ENCODE results near the gene AQP10. TPM values are rescaled to one million over a fixed set of nuclear protein-coding genes. Genes with fewer than 3 reads are reported as not detected.

The AQP10 gene
- total and polyA plus RNA-seq, 7 experiments from 2014 or later = 0.59 TPM; not detected in 6

- no peaks in the 10 kb centered on the region for H3K27me3 Mint-ChIP-seq
- ChIA-PET CTCF (interaction anchor here (0.6 to 4.9 kb wide), 11 partner anchors 9 to 128 kb away, joined by 3 to 28 read pairs (median 8); partner anchors contain the start of gene ATP8B2), POLR2A (interaction anchor here (0.7 to 14.7 kb wide), 8 partner anchors 9 to 679 kb away, joined by 3 to 160 read pairs (median 7); partner anchors contain the start of gene ATP8B2)
- peaks cover 0 to 27% (median 9%) of the 10 kb centered on the region in 5 donors for H3K36me3 Mint-ChIP-seq
- peaks cover 35 to 73% (median 52%) of the 10 kb centered on the region in 7 donors for H3K4me1 Mint-ChIP-seq
- peak overlapping the region in 9 of 10 donors; percentile 23 to 98 (median 51) for H3K4me3 Mint-ChIP-seq
- ATAC-seq (no peak), DNase-seq (no peak)
- peaks cover 0 to 1% (median 0%) of the 10 kb centered on the region in 11 donors for H3K9me3 Mint-ChIP-seq
- H3K27ac ChIP-seq (ENCODE audit: low read depth, low read length) = peak overlapping the region; percentile 74
- H3K4me3 ChIP-seq (ENCODE audit: low read length) = no peak overlapping the region
- H3K9me3 ChIP-seq (ENCODE audit: control insufficient read depth in 2 of 3, low read length in 3 of 3) = no peaks in the 10 kb centered on the region
- intact Hi-C loops (cut with micrococcal nuclease) = loop anchor here (5.0 kb wide), 3 partner anchors 56 to 206 kb away; partner anchors contain the start of genes UBE2Q1 (in 2 of the 2) and IL6R (in 1 of the 2)
- H3K4me1 ChIP-seq (ENCODE audit: control insufficient read depth in 2 of 2, insufficient read depth in 2 of 2, low read length in 2 of 2) = peaks cover 20 to 28% of the 10 kb centered on the region in 2 donors
- H3K27ac Mint-ChIP-seq = peak overlapping the region in 7 of 9 donors; percentile 33 to 97 (median 77)
- no peaks in the 10 kb centered on the region for H3K27me3 ChIP-seq (ENCODE audit: control insufficient read depth in 2 of 2, insufficient read depth in 2 of 2, low read length in 2 of 2)
- H3K36me3 ChIP-seq (ENCODE audit: control insufficient read depth in 2 of 3, insufficient read depth in 3 of 3, low read length in 3 of 3) = peaks cover 4 to 35% (median 10%) of the 10 kb centered on the region in 3 experiments
Measured at GRCh38 chr1:154351363-154352068, 30.6 kb downstream of the AQP10 start.

DNA sequence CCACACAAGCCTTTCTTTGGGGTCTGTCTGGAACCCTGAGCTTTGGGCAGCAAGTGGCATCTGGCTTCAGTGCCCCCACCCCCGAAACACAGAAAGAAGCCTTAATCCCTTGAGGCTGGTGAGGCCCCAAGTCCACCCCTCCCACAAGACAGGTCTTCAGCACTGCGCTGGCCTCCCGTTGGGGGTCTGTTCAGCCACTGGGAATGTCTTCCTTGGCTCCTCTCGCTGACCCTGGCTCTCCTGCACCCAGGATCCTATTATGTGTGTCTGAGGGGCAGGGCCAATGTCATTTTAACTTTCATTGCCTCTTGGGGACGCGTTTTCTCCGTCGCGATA, 31.3 kb downstream of the AQP10 start:
- Mint-ChIP-seq H3K4me1 (peaks cover 32 to 70% (median 52%) of the 10 kb centered on the region in 7 donors), H3K27me3 (peaks cover 0 to 2% (median 0%) of the 10 kb centered on the region in 5 donors), H3K36me3 (peaks cover 0 to 23% (median 6%) of the 10 kb centered on the region in 5 donors), H3K27ac (peak overlapping the region in 8 of 9 donors; percentile 66 to 97 (median 88)), H3K9me3 (peaks cover 0 to 1% (median 0%) of the 10 kb centered on the region in 11 donors), H3K4me3 (peak overlapping the region; percentile 76 to 98 (median 91))
- Histone ChIP-seq H3K9me3 (ENCODE audit: control insufficient read depth in 2 of 3, low read length in 3 of 3) (no peaks in the 10 kb centered on the region), H3K27me3 (ENCODE audit: control insufficient read depth in 2 of 2, insufficient read depth in 2 of 2, low read length in 2 of 2) (no peaks in the 10 kb centered on the region), H3K36me3 (ENCODE audit: control insufficient read depth in 2 of 3, insufficient read depth in 3 of 3, low read length in 3 of 3) (peaks cover 4 to 29% (median 8%) of the 10 kb centered on the region in 3 experiments), H3K4me1 (ENCODE audit: control insufficient read depth in 2 of 2, insufficient read depth in 2 of 2, low read length in 2 of 2) (peaks cover 15 to 32% of the 10 kb centered on the region in 2 donors), H3K27ac (ENCODE audit: low read depth, low read length) (peak overlapping the region; percentile 74), H3K4me3 (ENCODE audit: low read length) (peak overlapping the region; percentile 79)
- ChIA-PET POLR2A (interaction anchor here (0.6 to 14.7 kb wide), 14 partner anchors 8 to 127 kb away, joined by 3 to 160 read pairs (median 5); partner anchors contain the start of gene ATP8B2), CTCF (interaction anchor here (0.7 to 4.9 kb wide), 11 partner anchors 8 to 205 kb away, joined by 3 to 28 read pairs (median 8); no protein-coding TSS in a partner anchor)
- DNase-seq = no peak
- ATAC-seq = no peak
- intact Hi-C loops (cut with micrococcal nuclease) = loop anchor here (5.0 kb wide), 3 partner anchors 55 to 205 kb away; partner anchors contain the start of genes UBE2Q1 (in 2 of the 2) and IL6R (in 1 of the 2)

DNA sequence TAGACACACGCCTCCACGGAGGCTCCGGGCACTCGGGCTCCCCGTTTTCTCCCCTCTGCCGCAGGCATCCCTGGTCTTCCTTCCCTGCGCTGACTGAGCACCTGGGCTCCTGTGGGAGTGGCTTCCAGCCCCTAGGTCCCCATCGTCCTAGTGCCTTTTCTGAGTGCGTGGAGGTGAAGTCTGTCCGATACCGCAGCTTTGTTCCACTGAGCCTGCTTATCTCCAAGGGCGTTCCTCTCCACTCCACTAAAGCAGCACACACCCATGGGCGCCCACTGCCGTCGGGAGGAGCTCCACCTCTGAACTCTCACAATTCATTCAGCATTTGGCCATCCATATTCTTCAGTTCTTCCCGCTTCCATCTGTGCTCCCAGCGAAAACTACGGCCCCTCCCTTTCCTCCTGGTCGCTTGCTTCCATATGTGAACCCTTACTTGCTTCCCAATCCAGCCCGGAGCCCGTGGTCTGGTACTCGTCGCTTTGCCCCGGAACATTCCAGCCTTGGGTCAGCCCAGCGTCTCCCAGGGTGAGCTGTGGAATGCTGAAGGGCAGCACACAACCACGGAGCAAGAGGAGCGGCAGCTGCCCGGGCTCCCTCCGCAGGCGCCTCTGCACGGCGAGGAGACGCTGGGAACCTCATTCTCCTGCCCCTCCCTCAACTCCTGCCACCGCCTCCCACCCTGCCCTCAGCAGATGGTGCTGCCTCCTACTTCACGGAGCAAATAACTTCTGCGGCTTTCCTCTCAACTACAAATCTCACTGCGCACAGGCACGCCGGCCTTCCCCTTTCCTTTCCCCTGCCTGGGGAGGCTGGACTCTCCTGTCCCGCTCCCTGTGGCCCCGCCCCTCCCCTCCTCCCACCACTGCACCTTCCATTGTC, 31.9 kb downstream of the AQP10 start:
- peaks cover 0 to 19% (median 4%) of the 10 kb centered on the region in 5 donors for H3K36me3 Mint-ChIP-seq
- H3K4me1 Mint-ChIP-seq = peaks cover 29 to 64% (median 48%) of the 10 kb centered on the region in 7 donors
- H3K9me3 Mint-ChIP-seq = peaks cover 0 to 1% (median 0%) of the 10 kb centered on the region in 11 donors
- H3K27me3 Mint-ChIP-seq = peaks cover 0 to 2% (median 0%) of the 10 kb centered on the region in 5 donors
- peaks cover 4 to 25% (median 8%) of the 10 kb centered on the region in 3 experiments for H3K36me3 ChIP-seq (ENCODE audit: control insufficient read depth in 2 of 3, insufficient read depth in 3 of 3, low read length in 3 of 3)
- ChIA-PET POLR2A (interaction anchor here (0.5 to 14.7 kb wide), 14 partner anchors 8 to 127 kb away, joined by 3 to 160 read pairs (median 4); partner anchors contain the start of gene ATP8B2), CTCF (interaction anchor here (0.7 to 4.9 kb wide), 12 partner anchors 8 to 205 kb away, joined by 3 to 28 read pairs (median 8); no protein-coding TSS in a partner anchor)
- H3K27me3 ChIP-seq (ENCODE audit: control insufficient read depth in 2 of 2, insufficient read depth in 2 of 2, low read length in 2 of 2) = no peaks in the 10 kb centered on the region
- ATAC-seq (peak; percentile 84), DNase-seq (peak in 8 of 9 donors; percentile 45 to 58 (median 52))
- H3K27ac ChIP-seq (ENCODE audit: low read depth, low read length) = peak overlapping the region; percentile 74
- peak overlapping the region; percentile 76 to 98 (median 91) for H3K4me3 Mint-ChIP-seq
- H3K27ac Mint-ChIP-seq = peak overlapping the region; percentile 66 to 97 (median 88)
- H3K4me3 ChIP-seq (ENCODE audit: low read length) = peak overlapping the region; percentile 79
- intact Hi-C loops (cut with micrococcal nuclease) = loop anchor here (1.0 to 5.0 kb wide), 9 partner anchors 8 to 204 kb away; partner anchors contain the start of genes IL6R (in 2 of the 2) and UBE2Q1 (in 2 of the 2)
- no peaks in the 10 kb centered on the region for H3K9me3 ChIP-seq (ENCODE audit: control insufficient read depth in 2 of 3, low read length in 3 of 3)
- peaks cover 13 to 32% of the 10 kb centered on the region in 2 donors for H3K4me1 ChIP-seq (ENCODE audit: control insufficient read depth in 2 of 2, insufficient read depth in 2 of 2, low read length in 2 of 2)

DNA sequence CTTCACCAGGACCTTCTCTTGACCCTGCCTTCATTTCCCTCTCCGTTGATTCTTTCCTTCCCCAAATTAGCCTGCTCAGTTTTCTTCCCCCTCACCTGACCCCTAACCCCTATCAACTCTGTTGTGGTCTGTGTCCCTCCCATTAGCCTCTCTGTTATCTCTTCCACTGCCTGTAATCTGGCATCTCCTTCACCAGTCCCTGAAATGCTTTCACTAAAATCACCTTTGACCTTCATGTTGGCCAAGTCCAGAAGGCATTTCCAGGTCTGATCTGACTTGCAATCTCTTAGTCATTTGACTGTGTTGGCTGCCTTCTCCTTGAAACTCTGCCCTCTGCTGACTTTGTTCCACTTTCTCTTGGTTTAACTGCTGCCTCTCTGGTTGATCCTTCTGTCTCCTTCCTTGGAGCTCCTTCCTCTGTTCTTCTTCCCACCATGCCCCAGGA, 32.6 kb downstream of the AQP10 start:
- peak; percentile 65 for ATAC-seq
- intact Hi-C loops (cut with micrococcal nuclease) = loop anchor here (1.0 to 5.0 kb wide), 9 partner anchors 8 to 204 kb away; partner anchors contain the start of genes IL6R (in 2 of the 2) and UBE2Q1 (in 2 of the 2)
- peaks cover 13 to 32% of the 10 kb centered on the region in 2 donors for H3K4me1 ChIP-seq (ENCODE audit: control insufficient read depth in 2 of 2, insufficient read depth in 2 of 2, low read length in 2 of 2)
- peaks cover 25 to 57% (median 44%) of the 10 kb centered on the region in 7 donors for H3K4me1 Mint-ChIP-seq
- CTCF ChIA-PET = interaction anchor here (0.8 to 4.9 kb wide), 7 partner anchors 20 to 515 kb away, joined by 3 to 28 read pairs (median 8); no protein-coding TSS in a partner anchor
- H3K9me3 Mint-ChIP-seq = peaks cover 0 to 1% (median 0%) of the 10 kb centered on the region in 11 donors
- H3K27me3 Mint-ChIP-seq = peaks cover 0 to 2% (median 0%) of the 10 kb centered on the region in 5 donors
- peak overlapping the region; percentile 74 for H3K27ac ChIP-seq (ENCODE audit: low read depth, low read length)
- H3K36me3 ChIP-seq (ENCODE audit: control insufficient read depth in 2 of 3, insufficient read depth in 3 of 3, low read length in 3 of 3) = peaks cover 4 to 18% (median 8%) of the 10 kb centered on the region in 3 experiments
- H3K4me3 Mint-ChIP-seq = peak overlapping the region; percentile 76 to 98 (median 91)
- no peaks in the 10 kb centered on the region for H3K9me3 ChIP-seq (ENCODE audit: control insufficient read depth in 2 of 3, low read length in 3 of 3)
- peak overlapping the region; percentile 79 for H3K4me3 ChIP-seq (ENCODE audit: low read length)
- POLR2A ChIA-PET = interaction anchor here (0.5 to 14.7 kb wide), 10 partner anchors 9 to 86 kb away, joined by 3 to 160 read pairs (median 8); partner anchors contain the start of gene ATP8B2
- peak overlapping the region; percentile 44 to 97 (median 88) for H3K27ac Mint-ChIP-seq
- DNase-seq = peak in 4 of 9 donors; percentile 28 to 45 (median 29)
- H3K36me3 Mint-ChIP-seq = peaks cover 0 to 17% (median 4%) of the 10 kb centered on the region in 5 donors
- H3K27me3 ChIP-seq (ENCODE audit: control insufficient read depth in 2 of 2, insufficient read depth in 2 of 2, low read length in 2 of 2) = no peaks in the 10 kb centered on the region

DNA sequence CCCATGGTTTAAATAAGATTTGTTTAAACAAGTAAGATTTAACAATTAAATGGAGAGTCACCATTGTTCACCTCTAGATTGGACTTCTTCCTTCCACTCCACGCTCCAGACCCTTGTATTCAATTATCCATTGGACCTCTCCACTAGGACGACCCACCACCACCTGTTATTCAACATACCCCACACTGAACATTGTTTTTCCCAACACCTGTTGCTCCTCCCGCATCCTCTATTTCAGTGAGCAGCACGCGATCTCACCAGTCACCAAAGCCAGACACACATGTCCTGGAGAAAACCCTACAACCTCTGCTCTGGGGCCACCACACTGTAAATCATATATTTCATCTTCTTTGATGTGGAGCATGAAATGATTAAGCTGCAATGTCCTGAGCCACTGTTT, 33.1 kb downstream of the AQP10 start:
- H3K27me3 Mint-ChIP-seq = peaks cover 0 to 2% (median 0%) of the 10 kb centered on the region in 5 donors
- H3K27me3 ChIP-seq (ENCODE audit: control insufficient read depth in 2 of 2, insufficient read depth in 2 of 2, low read length in 2 of 2) = no peaks in the 10 kb centered on the region
- no peak overlapping the region for H3K27ac ChIP-seq (ENCODE audit: low read depth, low read length)
- H3K9me3 ChIP-seq (ENCODE audit: control insufficient read depth in 2 of 3, low read length in 3 of 3) = no peaks in the 10 kb centered on the region
- peak overlapping the region in 9 of 10 donors; percentile 58 to 98 (median 89) for H3K4me3 Mint-ChIP-seq
- no peak overlapping the region for H3K4me3 ChIP-seq (ENCODE audit: low read length)
- H3K36me3 ChIP-seq (ENCODE audit: control insufficient read depth in 2 of 3, insufficient read depth in 3 of 3, low read length in 3 of 3) = peaks cover 3 to 14% (median 6%) of the 10 kb centered on the region in 3 experiments
- peaks cover 25 to 53% (median 44%) of the 10 kb centered on the region in 7 donors for H3K4me1 Mint-ChIP-seq
- H3K27ac Mint-ChIP-seq = peak overlapping the region in 8 of 9 donors; percentile 66 to 97 (median 90)
- intact Hi-C loops (cut with micrococcal nuclease) = loop anchor here (1.0 to 5.0 kb wide), 9 partner anchors 9 to 203 kb away; partner anchors contain the start of genes IL6R (in 2 of the 2) and UBE2Q1 (in 2 of the 2)
- H3K9me3 Mint-ChIP-seq = peaks cover 0 to 1% (median 0%) of the 10 kb centered on the region in 11 donors
- CTCF ChIA-PET = interaction anchor here (0.6 to 4.9 kb wide), 9 partner anchors 9 to 514 kb away, joined by 3 to 28 read pairs (median 4); partner anchors contain the start of gene CREB3L4
- peaks cover 13 to 32% of the 10 kb centered on the region in 2 donors for H3K4me1 ChIP-seq (ENCODE audit: control insufficient read depth in 2 of 2, insufficient read depth in 2 of 2, low read length in 2 of 2)
- H3K36me3 Mint-ChIP-seq = peaks cover 0 to 17% (median 4%) of the 10 kb centered on the region in 5 donors
- ATAC-seq (no peak), DNase-seq (no peak)
- POLR2A ChIA-PET = interaction anchor here (0.6 to 14.7 kb wide), 7 partner anchors 11 to 90 kb away, joined by 3 to 160 read pairs (median 10); partner anchors contain the start of gene ATP8B2
